GM21423 (cell line): ENCODE data around the gene DNAJB12.
"Not testable (repeated sequence)": the region's sequence is repeated elsewhere in the genome, so short reads cannot be mapped to it uniquely, and the experiment has no call there.

Experiments used
- ATAC-seq: cut with Tn5 transposase; IDR thresholded peaks from one replicate; pipeline ENCODE4 v1.9.1; 2021; ENCODE audit warnings: mild to moderate bottlenecking, moderate library complexity; ENCODE audit not compliant: unreplicated experiment

DNAJB12 gene

GRCh38 chr10:72318418-72319262, 36.1 kb downstream of the DNAJB12 start:
- ATAC-seq, result no peak

DNA sequence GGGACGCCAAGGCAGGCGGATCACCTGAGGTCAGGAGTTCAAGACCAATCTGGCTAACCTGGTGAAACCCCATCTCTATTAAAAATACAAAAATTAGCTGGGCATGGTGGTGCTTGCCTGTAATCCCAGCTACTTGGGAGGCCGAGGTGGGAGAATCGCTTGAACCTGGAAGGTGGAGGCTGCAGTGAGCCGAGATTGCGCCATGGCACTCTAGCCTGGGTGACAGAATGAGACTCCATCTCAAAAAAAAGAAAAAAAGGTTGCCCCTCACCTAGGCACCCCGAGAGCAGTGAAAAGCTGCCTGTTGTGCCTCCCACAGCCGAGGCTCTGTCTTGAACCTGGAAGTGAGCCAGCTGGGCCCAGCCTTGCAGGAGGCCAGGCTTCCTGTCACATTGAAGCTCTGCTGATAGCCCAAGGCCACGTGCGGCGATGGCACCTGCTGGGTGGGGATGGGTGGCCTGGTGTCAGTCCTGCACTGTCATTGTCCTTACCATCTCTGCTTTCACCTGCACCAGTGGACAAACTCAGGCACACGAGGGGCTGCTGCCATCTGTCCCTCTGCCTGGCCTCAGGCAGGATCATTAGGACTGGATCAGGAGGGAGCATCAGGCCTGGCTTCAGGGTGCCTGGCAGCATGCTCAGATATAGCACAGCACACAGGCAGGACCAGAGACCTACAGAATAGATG, 37.8 kb downstream of the DNAJB12 start:
- ATAC-seq, result no peak

- ATAC-seq, result no peak
Measured at GRCh38 chr10:72316386-72316700, 38.4 kb downstream of the DNAJB12 start.

GRCh38 chr10:72315611-72316385, 38.9 kb downstream of the DNAJB12 start:
- ATAC-seq, result no peak

GRCh38 chr10:72315054-72315453, 39.7 kb downstream of the DNAJB12 start:
- ATAC-seq, result no peak

DNA sequence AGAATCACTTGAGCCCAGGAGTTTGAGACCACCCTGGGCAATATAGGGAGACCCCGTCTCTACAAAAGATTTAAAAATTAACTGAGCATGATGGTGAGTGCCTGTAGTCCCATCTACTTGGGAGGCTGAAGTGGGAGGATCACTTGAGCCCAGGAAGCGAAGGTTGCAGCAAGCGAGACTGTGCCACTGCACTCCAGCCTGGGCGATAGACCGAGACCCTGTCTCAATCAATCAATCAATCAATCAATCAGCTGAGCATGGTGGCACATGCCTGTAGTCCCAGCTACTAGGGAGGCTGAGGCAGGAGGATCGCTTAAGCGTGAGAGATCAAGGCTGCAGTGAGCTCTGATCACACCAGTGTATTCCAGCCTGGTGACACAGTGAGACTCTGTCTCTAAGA, 40.5 kb downstream of the DNAJB12 start:
- ATAC-seq, result no peak

- ATAC-seq, result no peak
Measured at GRCh38 chr10:72312865-72313391, 41.8 kb downstream of the DNAJB12 start.

- ATAC-seq, result no peak
Measured at GRCh38 chr10:72311667-72312066, 43.1 kb downstream of the DNAJB12 start.

- ATAC-seq, result no peak
Measured at GRCh38 chr10:72310636-72311035, 44.1 kb downstream of the DNAJB12 start.

DNA sequence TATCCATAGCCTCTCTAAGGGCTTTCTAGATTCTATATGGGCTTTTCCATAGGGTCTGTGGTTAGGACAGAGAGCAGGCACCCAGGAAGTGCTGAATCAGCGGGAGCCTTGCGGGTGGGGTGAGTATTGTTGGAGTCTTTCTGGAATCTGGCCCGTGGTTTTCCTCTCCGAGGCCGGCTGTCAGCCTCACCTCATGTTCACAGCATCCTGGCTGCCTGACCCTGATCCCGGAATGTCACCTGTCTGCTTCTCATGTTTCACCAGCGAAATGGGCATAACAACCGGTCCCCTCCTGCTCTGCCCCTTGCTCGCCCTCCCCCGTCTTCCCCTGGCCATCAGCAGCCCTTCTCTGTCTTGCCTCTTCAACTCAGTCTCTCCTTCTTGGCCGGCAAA, 44.5 kb downstream of the DNAJB12 start:
- no peak for ATAC-seq

- ATAC-seq, result no peak
Measured at GRCh38 chr10:72309290-72310240, 45.2 kb downstream of the DNAJB12 start.

- ATAC-seq, result no peak
Measured at GRCh38 chr10:72308320-72308987, 46.3 kb downstream of the DNAJB12 start.

- ATAC-seq, result not testable (repeated sequence)
Measured at GRCh38 chr10:72307711-72308110, 47.0 kb downstream of the DNAJB12 start.

GRCh38 chr10:72306215-72306760, 48.4 kb downstream of the DNAJB12 start:
- no peak for ATAC-seq

- no peak for ATAC-seq
Measured at GRCh38 chr10:72303424-72304128, 51.1 kb downstream of the DNAJB12 start.

GRCh38 chr10:72298592-72299519, 55.9 kb downstream of the DNAJB12 start:
- no peak for ATAC-seq

DNA sequence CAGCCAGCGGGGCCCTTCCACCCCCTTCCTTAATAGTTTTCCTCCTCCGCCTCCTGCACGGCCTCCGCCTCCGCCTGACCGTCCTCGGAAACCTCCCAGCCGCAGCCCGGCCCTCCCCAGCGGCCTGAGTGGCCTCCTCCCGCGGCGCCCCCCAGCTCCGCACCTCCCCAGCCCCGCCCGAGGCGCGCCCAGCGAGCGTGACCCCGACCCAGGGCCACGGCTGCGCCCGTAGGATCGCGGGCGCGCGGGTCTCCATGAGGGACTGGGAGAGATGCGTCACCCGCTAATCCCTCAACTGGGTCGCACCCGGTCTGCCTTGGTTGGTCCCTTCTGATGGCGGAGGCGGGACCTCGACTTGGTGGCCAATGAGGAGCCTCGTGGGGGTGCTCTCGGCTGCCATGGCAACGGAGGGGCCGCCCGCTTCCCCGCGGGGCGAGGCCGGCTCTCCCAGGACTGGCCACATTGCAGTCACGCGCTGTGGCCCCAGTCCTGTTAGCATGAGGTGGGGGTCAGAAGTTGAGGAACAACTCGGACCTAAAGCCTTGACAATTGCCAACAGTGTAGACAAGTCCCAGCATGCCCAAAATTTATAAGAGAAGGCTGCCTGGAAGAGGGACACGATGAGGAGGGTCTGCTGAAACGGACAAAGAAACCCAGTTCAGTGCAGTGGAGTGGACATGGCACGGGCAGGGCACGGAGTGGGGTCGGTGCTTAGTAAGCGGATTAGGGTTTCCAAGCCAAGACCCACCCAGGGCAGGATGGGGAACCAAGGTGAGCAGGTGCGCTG, 56.7 kb downstream of the DNAJB12 start:
- peak; percentile 75 for ATAC-seq
